GM12875 (cell line): ENCODE results near the gene PTPN3.

Experiments used
- H3K4me3 ChIP-seq: one replicate; pipeline ENCODE4 v1.5.1; 2011; ENCODE audit warnings: low read depth, low read length, control low read depth
- TF ChIP-seq, protein P1 (sequence below): IDR thresholded peaks from 2 replicates; pipeline ENCODE4 v1.5.1; 2011; ENCODE audit warnings: low read depth, mild to moderate bottlenecking, control low read depth, inconsistent platforms, low read length, moderate library complexity, borderline replicate concordance; ENCODE audit not compliant: insufficient read depth

PTPN3 gene

DNA sequence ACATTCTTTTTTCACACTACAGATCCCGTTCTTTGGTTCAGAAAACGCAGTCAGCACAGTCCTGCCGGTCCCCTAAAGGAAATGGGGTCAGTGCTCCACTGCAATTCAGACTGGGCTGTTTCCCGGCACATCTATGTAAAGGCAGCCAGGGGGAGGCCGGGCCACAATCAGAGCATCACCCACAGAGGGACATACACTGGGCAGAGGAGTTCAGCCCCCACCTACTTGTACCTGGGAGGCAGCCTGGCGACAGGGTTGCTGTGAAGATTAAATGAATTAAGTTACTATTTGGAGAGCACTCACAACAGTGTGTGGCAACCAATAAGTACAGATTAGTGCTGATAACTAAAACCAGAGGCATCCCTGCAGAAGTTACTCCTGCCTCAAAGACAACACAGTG lies 4.5 kb downstream of the PTPN3 start:
- H3K4me3 ChIP-seq = no peak overlapping the region
- TF ChIP-seq, protein P1, sequence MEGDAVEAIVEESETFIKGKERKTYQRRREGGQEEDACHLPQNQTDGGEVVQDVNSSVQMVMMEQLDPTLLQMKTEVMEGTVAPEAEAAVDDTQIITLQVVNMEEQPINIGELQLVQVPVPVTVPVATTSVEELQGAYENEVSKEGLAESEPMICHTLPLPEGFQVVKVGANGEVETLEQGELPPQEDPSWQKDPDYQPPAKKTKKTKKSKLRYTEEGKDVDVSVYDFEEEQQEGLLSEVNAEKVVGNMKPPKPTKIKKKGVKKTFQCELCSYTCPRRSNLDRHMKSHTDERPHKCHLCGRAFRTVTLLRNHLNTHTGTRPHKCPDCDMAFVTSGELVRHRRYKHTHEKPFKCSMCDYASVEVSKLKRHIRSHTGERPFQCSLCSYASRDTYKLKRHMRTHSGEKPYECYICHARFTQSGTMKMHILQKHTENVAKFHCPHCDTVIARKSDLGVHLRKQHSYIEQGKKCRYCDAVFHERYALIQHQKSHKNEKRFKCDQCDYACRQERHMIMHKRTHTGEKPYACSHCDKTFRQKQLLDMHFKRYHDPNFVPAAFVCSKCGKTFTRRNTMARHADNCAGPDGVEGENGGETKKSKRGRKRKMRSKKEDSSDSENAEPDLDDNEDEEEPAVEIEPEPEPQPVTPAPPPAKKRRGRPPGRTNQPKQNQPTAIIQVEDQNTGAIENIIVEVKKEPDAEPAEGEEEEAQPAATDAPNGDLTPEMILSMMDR = no peak

DNA sequence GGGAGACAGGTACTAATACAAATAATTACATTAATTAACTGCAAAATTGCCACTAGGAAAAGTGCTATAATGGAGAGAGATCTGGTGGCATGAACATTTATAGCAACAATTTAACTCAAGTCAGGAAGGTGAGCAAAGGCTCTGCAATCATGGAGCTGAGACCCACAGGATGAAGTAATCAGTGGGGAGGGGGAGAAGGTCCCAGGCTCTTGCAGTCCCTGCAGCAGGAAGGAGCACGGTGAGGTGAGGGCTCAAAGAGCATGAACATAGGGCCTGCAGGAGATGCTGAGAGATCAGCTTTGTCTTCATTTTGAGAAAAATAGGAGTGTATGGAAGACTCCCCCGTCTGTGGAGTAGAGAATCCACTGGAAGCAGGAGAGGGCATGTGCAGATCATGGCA lies 6.5 kb downstream of the PTPN3 start:
- TF ChIP-seq, protein P1 = no peak
- no peak overlapping the region for H3K4me3 ChIP-seq

DNA sequence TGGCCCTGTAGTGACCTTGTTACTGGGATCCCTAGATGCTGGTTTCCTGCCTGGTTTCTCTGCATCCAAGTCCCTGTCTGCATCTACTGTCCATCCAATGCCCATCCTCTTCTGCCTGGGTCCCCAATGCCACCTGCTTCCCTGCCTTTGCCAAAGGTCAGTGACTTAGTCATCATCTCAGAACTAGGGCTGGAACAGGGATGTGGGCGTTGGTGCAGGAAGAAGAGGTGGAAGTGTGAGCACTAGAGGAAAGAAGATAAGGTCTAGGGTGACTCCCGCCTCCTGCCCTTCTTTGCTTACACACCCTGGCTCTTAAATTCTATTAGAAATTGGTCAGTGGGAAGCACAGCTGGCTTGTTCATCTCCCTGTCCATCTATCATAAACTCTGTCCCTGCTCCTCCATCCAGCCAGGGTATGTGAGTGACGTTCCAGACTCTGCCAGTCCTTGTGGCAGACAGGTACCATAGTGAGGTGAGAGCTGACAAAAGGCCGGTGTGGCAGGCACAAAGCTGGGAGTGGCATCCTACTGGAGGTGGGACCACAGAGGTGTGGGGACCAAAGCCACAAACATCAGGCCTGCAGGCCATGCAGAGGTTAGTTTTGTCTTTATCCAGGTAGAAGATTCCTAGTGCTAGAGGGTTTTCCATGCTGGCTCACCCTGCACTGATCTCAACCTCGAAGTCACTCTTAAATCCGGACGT lies 9.2 kb downstream of the PTPN3 start:
- H3K4me3 ChIP-seq = no peak overlapping the region
- TF ChIP-seq, protein P1 = no peak

DNA sequence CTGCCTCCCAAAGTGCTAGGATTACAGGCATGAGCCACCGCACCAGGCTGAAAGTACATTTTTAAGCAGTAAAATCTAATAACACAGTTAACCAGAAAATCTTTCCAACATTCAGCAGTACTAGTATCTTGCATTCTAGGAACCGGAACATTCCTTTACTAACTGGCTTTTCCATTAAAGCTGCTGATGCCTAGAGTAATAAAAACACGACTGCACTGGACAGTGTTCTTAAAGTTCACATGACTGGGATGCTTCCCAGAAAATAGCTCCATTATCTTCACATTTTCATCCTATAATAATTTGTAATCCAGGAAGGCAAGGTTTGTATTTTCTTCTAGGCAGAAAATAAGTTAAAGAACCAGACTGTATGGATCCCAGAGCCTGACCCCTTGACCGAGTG lies 9.8 kb downstream of the PTPN3 start:
- H3K4me3 ChIP-seq = no peak overlapping the region
- TF ChIP-seq, protein P1 = no peak

DNA sequence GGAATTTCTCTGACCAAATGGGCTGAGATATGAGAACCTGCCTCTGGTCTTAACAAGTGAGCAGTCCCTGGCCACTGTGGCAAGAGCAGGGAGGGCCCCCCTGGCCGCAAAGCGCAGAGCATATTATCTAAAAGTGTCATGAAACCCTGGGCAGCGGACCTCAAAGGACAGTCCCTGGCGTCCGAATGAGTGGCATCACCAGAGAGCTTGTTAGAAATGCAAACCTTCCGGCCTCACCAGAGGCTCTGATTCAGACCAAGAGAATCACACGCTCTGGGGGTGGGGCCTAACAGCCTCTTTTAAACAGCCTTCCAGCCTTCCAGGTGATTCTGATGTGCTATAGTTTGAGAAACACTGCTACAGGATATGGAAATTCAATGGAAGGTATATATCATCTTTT lies 10.9 kb downstream of the PTPN3 start:
- TF ChIP-seq, protein P1 = no peak
- H3K4me3 ChIP-seq = no peak overlapping the region

DNA sequence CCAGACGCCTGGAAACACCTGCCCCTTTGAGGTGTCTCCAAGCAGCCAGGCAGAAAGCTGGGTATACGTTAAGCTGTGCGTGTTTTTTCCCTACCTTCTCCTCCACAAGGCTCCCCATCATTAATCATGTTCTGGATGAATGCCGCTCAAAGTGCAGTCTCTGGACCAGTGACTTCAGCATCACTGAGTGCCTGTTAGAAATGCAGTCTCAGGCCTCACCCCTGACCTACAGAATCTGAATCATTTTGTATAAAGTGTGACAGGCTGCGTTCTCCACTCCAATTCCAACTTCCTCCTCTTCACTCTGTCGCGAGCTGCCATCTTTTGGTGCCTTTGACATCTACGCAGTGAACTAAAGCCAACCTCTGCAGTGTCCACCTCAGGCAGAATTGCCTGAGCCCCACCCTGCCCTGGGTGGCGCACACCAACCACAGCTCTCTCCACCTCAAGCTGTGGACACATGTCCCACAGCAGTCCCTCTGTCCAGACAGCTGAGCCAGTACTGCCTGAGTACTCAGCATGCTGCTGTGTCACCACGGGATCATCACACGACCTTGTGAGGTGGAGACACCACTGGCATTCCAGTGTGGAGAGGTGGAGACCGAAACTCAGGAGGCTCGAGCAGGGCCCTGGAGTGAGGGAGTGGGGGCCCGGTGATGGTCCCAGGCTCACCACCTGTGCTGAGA lies 14.2 kb downstream of the PTPN3 start:
- no peak overlapping the region for H3K4me3 ChIP-seq
- TF ChIP-seq, protein P1 = no peak

DNA sequence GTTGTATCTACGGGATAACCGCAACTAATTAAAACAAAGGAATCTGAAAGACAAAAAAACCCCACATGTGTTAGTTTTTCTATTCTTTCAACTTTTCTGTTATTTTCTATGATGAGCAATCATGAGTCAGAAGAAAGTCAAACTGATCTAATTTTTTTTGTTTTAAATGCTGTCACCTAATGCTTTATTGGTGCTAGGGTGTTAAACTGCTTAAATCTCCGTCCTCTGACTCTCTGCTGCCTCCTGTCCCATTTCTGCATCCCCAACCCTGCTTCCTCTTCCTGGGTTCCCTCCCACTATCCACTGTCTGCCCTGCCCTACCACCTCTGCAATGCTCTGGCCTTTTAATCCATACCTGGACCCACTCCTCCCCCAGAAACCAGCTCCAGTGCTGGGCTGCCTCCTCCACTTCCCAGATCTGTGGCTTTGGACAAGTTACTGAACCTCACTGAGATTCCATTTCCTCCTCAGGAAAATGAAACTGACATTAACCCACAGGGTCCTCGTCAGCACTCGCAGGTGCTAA lies 15.7 kb downstream of the PTPN3 start:
- H3K4me3 ChIP-seq = no peak overlapping the region
- TF ChIP-seq, protein P1 = no peak
